ENCODE results near the gene DPPA4. TPM values are rescaled to one million over a fixed set of nuclear protein-coding genes. Genes with fewer than 3 reads are reported as not detected.

The DPPA4 gene, protein sequence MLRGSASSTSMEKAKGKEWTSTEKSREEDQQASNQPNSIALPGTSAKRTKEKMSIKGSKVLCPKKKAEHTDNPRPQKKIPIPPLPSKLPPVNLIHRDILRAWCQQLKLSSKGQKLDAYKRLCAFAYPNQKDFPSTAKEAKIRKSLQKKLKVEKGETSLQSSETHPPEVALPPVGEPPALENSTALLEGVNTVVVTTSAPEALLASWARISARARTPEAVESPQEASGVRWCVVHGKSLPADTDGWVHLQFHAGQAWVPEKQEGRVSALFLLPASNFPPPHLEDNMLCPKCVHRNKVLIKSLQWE
- total RNA-seq: 0.39 TPM in 1 of 2 replicates, not detected in the other

DNA sequence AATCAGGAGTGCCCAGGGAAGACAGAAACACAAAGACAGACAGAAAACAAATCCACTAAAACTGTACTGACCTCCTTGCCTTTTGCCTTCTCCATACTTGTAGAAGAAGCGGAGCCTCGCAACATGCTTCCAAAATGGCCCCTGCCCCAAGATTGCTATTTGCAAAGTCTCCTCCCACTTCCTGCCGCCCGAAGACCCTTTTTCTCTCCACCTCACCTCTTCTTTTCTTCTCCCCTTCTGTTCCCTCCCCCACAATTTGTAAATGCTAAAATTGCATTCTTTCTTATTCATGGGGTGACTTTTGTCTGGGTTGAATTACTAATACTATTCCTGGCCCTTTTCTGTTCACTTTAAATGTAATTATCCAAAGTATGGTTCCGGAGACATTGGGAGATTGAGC is at the start of gene DPPA4:
DPPA4 (minus strand) TSS at position 154 of the 400 bp plus-strand sequence; CDS start at position 125, 29 bp downstream.

DNA sequence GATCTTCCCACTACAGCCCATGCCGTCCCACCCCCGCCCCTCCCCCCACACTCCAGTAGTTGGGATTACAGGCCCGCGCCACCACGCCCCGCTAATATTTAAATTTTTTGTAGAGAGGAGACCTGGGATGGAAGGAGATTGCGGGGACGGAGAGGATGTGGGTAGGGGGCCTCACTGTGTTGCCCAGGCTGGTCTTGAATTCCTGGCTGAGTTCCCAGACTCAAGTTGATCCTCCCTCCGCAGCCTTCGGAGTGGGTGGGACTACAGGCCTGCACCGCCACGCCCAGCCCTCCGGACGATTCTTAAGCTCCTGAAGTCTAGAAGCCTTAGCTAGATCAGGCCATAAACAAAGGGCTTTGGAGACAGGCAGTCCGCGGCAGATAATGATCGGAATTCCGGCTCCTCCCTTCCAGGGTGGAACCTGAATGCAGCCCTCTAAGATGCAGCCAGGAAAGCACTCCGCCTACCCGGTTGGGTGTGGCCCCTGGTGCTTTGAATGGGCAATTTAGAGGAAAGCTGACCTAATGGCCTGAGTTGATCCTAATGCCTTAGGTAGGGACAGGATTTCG is 21.1 kb downstream of the DPPA4 start, which contains the start of gene DPPA2:
DPPA2 (minus strand) TSS at position 356 of the 569 bp plus-strand sequence. CDS start 1,975 bp downstream, outside the sequence.

Other genes starting within 250 kb of the DPPA4 start
- gene MORC1, start 219.4 kb downstream of the DPPA4 start, total RNA-seq: not detected in 2 replicates
- gene C3orf85, start 200.8 kb downstream of the DPPA4 start, total RNA-seq: not detected in 2 replicates
- gene DPPA2, start 21.0 kb downstream of the DPPA4 start, total RNA-seq: not detected in 2 replicates